ENCODE data around the gene GNAI1.
A peak's percentile ranks its signal among the peaks of the same experiment; 100 is the strongest.
"Not testable (repeated sequence)": the region's sequence is repeated elsewhere in the genome, so short reads cannot be mapped to it uniquely, and the experiment has no call there.

GNAI1 gene

GRCh38 chr7:80154656-80155333, 20.2 kb downstream of the GNAI1 start:
- Histone ChIP-seq H3K27ac (no peak overlapping the region), H3K4me3 (ENCODE audit: low read depth, low read length) (no peak overlapping the region), H3K27me3 (replicated peaks) (no peaks in the 10 kb centered on the region), H3K36me3 (replicated peaks) (no peaks in the 10 kb centered on the region)
- in situ Hi-C loops (cut with HindIII; ENCODE audit: low pct_ligation_motif_present, low sequenced_read_pairs), result no loop called here
- DNase-seq, result no peak
- no peak for TF ChIP-seq CTCF (IDR thresholded peaks at IDR 0.05; ENCODE audit: low read depth, low read length, missing control alignments)

- no peak for DNase-seq
- Histone ChIP-seq H3K36me3 (replicated peaks) (no peaks in the 10 kb centered on the region), H3K27me3 (replicated peaks) (no peaks in the 10 kb centered on the region), H3K4me3 (ENCODE audit: low read depth, low read length) (no peak overlapping the region), H3K27ac (no peak overlapping the region)
- in situ Hi-C loops (cut with HindIII; ENCODE audit: low pct_ligation_motif_present, low sequenced_read_pairs), result no loop called here
- TF ChIP-seq CTCF (IDR thresholded peaks at IDR 0.05; ENCODE audit: low read depth, low read length, missing control alignments), result no peak
Observed at GRCh38 chr7:80155374-80155773, 20.7 kb downstream of the GNAI1 start.

GRCh38 chr7:80157770-80158169, 23.1 kb downstream of the GNAI1 start:
- H3K4me3 ChIP-seq (ENCODE audit: low read depth, low read length); H3K27me3 ChIP-seq (replicated peaks); in situ Hi-C loops (cut with HindIII; ENCODE audit: low pct_ligation_motif_present, low sequenced_read_pairs); H3K27ac ChIP-seq; H3K36me3 ChIP-seq (replicated peaks): not testable (repeated sequence)
- DNase-seq, result peak; percentile 43

- no peak for TF ChIP-seq CTCF (IDR thresholded peaks at IDR 0.05; ENCODE audit: low read depth, low read length, missing control alignments)
- no peak overlapping the region for H3K27ac ChIP-seq
- no peak overlapping the region for H3K4me3 ChIP-seq (ENCODE audit: low read depth, low read length)
- in situ Hi-C loops (cut with HindIII; ENCODE audit: low pct_ligation_motif_present, low sequenced_read_pairs), result no loop called here
- DNase-seq, result no peak
- H3K27me3 ChIP-seq (replicated peaks), result no peaks in the 10 kb centered on the region
- H3K36me3 ChIP-seq (replicated peaks), result no peaks in the 10 kb centered on the region
Observed at GRCh38 chr7:80159802-80160201, 25.2 kb downstream of the GNAI1 start.

GRCh38 chr7:80161466-80161865, 26.8 kb downstream of the GNAI1 start:
- H3K36me3 ChIP-seq (replicated peaks), result no peaks in the 10 kb centered on the region
- H3K27me3 ChIP-seq (replicated peaks), result no peaks in the 10 kb centered on the region
- in situ Hi-C loops (cut with HindIII; ENCODE audit: low pct_ligation_motif_present, low sequenced_read_pairs), result no loop called here
- no peak for DNase-seq
- H3K27ac ChIP-seq, result no peak overlapping the region
- H3K4me3 ChIP-seq (ENCODE audit: low read depth, low read length), result no peak overlapping the region
- TF ChIP-seq CTCF (IDR thresholded peaks at IDR 0.05; ENCODE audit: low read depth, low read length, missing control alignments), result no peak

- in situ Hi-C loops (cut with HindIII; ENCODE audit: low pct_ligation_motif_present, low sequenced_read_pairs), result no loop called here
- DNase-seq, result no peak
Observed at GRCh38 chr7:80165177-80165576, 30.5 kb downstream of the GNAI1 start.

More at GRCh38 chr7:80165177-80165576, 30.5 kb downstream of the GNAI1 start:
- no peaks in the 10 kb centered on the region for H3K27me3 ChIP-seq (replicated peaks)
- H3K27ac ChIP-seq, result no peak overlapping the region
- no peaks in the 10 kb centered on the region for H3K36me3 ChIP-seq (replicated peaks)
- H3K4me3 ChIP-seq (ENCODE audit: low read depth, low read length), result no peak overlapping the region
- TF ChIP-seq CTCF (IDR thresholded peaks at IDR 0.05; ENCODE audit: low read depth, low read length, missing control alignments), result no peak
